GM18951 (cell line): Measurements from ENCODE around the gene DTNBP1.

Experiments used
- POLR2A ChIP-seq: IDR thresholded peaks from 4 replicates; pipeline ENCODE4 v1.6.1; 2011; ENCODE audit warnings: mild to moderate bottlenecking; ENCODE audit not compliant: insufficient read length, insufficient read depth; ENCODE audit errors: extremely low read depth
- in situ Hi-C: fragments of 300-500 bp; cut with MboI; formaldehyde crosslinking; loops from one replicate; pipeline ENCODE4 v1.12.0; 2022; ENCODE audit warnings: low sequenced_read_pairs, mixed read lengths, inconsistent platforms; ENCODE audit not compliant: unreplicated experiment

The DTNBP1 gene

DNA sequence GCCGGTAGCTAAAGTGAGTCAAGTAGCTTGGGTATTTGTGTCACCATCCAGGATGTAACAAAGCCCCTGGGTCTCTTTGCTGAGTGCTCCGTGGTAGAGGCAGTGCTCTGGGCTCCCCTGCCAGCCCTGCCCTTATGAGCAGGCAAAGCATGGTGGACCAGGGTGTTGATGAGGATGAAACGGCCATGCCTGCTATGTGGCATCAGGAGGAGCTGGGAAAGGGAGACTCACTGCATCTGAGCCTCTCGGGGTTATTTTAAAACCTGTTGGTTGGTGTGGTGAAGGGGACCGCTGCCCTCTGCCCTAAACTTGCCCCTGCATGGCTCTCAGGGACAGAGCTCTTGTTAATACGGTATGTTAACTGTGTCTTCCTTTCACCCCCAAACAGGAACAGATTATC lies 143.1 kb downstream of the DTNBP1 start:
- TF ChIP-seq POLR2A: no peak
- in situ Hi-C loops: loop anchor here (25.0 kb wide), 1 partner anchor 668 kb away; no protein-coding TSS in a partner anchor

DNA sequence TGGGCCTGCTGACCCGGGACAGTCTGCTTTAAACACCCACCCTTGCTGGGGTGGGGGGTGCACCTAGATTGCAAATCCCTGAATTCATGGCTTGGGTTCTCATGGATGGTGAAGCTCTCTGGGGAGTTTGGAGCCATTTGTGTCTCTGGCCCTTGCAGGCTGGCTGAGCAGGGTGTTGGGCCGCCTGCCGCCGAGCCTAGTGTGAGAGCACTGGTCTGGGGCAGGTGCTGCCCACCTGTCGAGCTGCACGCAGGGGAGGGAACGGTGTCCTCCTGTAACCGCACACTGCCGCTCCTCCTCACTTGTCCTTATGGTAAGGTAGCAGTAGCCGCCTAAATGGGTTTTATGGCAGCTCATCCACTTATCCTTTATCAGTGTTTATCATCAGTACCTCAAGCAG lies 143.9 kb downstream of the DTNBP1 start:
- TF ChIP-seq POLR2A: no peak
- in situ Hi-C loops: loop anchor here (25.0 kb wide), 1 partner anchor 668 kb away; no protein-coding TSS in a partner anchor

DNA sequence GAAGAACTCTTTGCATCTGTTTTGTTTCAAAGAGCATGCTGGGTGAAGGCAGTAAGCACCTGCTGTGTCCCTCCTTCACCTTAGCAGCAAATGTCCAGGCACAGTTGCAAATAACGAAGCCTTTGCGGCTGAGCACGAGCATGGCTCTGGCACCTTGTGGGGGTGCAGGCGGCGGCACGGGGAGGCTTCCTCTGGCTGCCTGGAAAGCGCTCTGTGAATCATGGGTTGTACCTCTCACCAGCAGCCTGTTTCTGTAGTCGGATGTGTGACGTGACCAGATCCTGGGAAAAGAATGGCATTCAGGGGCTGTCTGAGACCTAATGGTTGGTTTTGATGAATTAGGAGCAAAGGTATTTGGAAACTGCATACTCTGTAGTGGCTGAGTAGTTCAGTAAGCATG lies 144.8 kb downstream of the DTNBP1 start:
- no peak for TF ChIP-seq POLR2A
- in situ Hi-C loops: loop anchor here (25.0 kb wide), 1 partner anchor 669 kb away; no protein-coding TSS in a partner anchor

DNA sequence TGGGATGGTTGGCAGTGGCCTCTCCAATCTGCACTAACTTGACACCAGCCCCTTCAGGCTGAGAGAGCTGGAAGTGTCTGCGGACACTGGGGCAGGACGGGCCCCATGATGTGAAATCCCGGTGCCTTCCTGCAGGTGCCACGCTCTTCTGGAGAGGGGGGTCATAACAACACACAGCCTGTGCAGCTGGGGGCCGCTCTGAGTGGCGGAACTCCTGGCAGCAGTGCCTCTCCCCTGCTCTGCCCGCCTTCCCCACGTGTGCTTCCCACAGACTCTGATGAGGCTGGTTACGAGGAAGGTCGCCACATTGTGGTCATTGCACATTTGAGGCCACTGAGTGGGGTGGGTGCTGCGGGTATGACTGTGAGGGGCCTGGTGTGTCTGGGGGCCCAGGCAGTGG lies 145.2 kb downstream of the DTNBP1 start:
- TF ChIP-seq POLR2A: peak; percentile 9
- in situ Hi-C loops: loop anchor here (25.0 kb wide), 1 partner anchor 670 kb away; no protein-coding TSS in a partner anchor

DNA sequence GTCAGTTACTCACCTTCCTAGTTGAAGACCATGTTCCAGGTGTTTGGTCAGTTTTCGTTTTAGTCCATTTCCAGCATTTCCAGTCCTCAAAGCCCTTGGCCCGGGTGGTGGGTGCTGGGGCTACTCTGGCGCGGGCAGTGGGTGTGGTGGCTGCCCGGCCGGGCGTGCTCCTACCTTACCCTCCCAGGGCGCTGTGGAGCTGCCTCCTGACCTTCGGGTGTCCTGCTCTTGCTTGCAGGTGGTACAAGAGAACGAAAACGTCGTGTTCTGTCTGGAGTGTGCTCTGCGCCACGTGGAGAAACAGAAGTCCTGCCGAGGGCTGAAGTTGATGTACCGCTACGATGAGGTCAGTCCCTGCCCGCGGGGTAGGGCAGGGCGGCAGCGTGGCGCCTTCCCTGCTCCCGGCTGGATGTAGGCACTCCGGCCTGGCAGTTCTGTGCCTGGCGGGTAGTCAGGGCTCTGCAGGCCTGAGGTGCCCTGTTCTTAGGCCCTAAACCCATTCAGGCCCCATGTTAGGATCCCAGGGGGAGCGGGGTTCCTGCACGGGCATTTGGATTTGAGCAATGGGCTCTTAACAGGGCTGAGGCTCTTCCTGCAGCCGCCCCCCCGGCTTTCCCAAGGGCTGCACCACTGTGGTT lies 145.8 kb downstream of the DTNBP1 start:
- no peak for TF ChIP-seq POLR2A
- in situ Hi-C loops: loop anchor here (25.0 kb wide), 1 partner anchor 670 kb away; no protein-coding TSS in a partner anchor

DNA sequence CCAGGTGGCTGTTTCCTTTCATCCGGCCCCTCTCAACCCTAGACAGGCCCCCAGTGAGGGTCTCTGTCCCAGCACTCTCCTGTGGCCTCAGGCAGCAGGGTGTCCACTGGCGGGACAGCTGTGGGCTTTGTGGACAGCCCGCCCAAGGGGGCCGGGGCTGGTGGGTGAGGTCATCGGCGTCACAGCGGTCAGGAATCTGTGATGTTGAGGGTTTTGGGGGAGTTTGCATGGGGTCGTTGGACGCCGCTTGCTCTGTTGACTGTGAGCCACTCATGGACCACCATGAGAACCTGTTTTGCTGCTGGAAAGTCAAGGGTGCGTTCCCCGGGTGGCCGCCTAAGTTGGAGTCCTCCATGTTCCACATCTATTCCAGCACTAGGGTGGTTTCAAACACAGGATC lies 146.4 kb downstream of the DTNBP1 start:
- in situ Hi-C loops: loop anchor here (25.0 kb wide), 1 partner anchor 671 kb away; no protein-coding TSS in a partner anchor
- no peak for TF ChIP-seq POLR2A

DNA sequence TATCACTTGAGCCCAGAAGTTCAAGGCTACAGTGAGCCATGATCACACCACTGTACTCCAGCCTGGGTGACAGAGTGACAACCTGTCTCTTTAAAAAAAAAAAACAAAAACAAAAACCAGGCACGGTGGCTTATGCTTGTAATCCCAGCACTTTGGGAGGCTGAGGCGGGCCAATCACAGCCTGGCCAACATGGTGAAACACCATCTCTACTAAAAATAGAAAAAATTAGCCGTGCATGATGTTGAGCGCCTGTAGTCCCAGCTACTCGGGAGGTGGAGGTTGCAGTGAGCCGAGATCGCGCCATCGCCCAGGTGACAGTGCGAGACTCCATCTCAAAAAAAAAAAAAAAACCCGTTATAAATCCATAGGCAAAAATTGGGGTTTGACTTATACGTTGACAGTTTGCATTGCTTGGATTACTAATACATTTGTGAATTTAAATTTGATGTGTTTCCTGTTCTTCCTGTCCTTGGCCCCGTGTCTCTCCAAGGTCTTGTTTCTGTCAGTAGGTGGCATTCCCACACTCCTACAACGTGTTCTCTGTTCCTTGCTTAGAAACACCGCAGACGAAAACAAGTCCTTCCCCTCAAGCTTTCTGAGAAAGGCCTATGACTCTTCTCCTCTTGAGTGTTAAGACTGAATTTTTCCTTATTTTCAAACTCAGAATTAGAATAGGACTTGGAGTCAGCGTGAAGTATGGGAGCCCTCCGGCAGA lies 147.0 kb downstream of the DTNBP1 start:
- in situ Hi-C loops: loop anchor here (25.0 kb wide), 1 partner anchor 671 kb away; no protein-coding TSS in a partner anchor
- no peak for TF ChIP-seq POLR2A

DNA sequence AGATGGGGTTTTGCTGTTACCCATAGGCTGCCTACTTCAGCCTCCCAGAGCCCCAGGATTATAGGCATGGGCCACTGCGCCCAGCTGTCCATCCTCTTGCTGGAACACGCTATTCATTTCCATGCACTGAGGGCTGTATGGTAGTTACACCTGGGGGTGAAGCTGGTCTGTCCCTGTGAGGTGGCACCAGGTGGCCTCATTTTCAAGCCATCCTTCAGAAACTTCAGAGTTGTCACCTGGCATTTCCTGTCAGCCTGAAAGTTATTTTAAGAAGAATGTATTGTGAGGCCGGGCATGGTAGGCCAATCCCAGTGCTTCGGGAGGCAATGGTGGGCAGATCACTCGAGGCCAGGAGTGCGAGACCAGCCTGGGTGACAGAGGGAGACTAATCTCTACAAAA lies 147.6 kb downstream of the DTNBP1 start:
- in situ Hi-C loops: loop anchor here (25.0 kb wide), 1 partner anchor 672 kb away; no protein-coding TSS in a partner anchor
- TF ChIP-seq POLR2A: no peak

DNA sequence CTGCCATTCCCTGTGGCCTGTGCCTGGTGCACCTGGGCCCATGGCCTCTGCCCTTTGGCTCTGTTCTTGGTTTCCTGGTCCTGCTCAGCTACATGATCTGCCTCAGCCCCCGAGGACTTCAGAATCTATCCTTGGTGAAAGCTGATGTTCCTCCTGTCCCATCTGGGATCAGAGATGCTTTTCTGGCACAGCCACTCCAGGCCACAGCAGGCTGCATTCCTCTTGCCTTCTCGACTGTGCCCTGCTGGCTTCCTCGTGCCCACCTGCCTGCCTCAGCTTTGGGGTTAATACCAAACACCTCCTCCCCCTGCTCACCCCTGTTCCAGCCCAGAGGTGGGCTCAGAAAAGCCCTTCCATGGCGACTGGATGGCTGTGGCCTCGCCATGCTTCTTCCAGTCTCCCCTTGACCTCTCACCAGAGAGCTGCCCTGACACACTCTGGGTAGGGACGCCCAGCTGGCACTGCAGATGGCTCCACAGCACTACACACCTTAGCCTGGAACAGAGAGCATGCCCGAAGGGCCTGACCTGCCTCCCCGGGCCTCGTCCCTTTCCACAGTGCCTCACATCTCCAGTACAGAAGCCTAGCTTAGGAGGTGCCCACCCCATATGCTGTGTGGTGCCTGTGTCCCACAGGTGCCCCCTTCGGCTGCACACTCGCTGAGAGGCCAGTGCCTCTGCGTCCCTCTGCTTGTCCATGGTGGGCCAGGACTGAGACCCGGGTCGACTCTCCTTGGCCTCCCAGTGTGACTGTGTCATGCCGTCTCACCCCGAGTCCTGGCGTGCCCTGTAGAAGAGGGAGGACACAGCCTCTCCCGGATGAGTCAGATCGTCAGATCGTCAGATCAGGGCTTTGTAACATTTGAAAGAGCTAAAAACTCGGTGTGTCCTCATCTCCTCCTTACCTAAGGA lies 148.8 kb downstream of the DTNBP1 start:
- in situ Hi-C loops: loop anchor here (25.0 kb wide), 1 partner anchor 673 kb away; no protein-coding TSS in a partner anchor
- no peak for TF ChIP-seq POLR2A

DNA sequence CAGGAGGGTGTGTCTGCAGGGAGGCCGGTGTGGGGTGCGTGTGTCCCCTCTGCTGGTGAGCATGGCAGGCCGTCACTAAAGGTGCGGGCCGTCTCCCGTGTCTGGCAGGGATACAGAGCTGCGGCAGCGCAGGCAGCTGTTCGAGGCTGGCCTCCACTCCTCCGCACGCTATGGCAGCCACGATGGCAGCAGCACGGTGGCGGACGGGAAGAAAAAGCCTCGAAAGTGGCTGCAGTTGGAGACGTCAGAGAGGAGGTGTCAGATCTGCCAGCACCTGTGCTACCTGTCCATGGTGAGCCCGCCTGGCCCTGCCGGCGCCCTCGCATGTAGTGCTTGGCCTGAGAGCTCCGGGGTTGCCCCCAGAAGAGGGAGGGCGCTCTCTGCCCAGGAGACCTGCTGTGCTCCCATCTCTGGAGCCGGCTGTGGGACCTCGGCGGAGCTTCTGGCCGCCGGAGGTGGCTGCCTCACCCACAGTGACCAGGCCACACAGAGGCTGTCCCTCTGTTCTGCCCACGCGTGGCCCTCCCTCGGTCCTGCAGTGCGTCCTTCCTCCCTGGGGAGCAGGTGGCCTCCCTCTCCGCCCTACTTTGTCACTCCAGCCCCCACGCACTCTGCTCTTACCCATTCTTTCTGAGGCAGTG lies 149.6 kb downstream of the DTNBP1 start:
- in situ Hi-C loops: loop anchor here (25.0 kb wide), 1 partner anchor 674 kb away; no protein-coding TSS in a partner anchor
- no peak for TF ChIP-seq POLR2A

DNA sequence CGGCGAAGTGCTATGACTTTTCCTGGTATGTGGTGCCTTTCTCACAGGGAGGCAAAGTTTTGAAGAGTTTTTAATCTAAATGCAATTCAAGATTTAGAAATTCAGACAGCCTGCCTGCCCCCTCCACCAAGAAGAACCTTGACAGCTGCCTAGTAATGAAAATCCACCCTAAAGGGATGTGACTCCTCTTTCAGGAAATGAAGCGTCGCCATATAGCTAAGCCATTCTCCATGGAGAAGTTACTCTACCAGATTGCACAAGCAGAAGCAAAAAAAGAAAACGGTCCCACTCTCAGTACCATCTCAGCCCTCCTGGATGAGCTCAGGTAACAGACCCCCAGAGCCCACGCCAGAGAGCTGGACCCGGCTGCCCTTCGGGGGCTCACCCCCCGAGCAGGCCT lies 150.1 kb downstream of the DTNBP1 start:
- no peak for TF ChIP-seq POLR2A

DNA sequence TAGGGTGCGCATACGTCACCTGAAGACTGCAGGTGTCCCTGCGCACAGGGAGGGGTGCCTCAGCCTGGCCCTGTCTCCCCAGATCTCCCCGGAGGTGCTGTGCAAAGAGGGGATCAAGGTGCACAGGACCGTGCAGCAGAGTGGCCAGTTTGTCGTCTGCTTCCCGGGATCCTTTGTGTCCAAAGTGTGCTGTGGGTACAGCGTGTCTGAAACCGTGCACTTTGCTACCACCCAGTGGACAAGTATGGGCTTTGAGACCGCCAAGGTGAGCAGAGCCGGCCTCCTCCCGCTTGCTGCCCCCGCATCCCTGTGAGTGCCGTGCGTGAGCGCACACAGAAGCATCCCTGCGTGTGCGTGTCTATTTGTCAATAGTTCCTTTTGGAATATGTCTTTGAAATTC lies 150.7 kb downstream of the DTNBP1 start:
- in situ Hi-C loops: loop anchor here (25.0 kb wide), 1 partner anchor 675 kb away; no protein-coding TSS in a partner anchor
- TF ChIP-seq POLR2A: no peak

More for the DNA sequence above, 150.1 kb downstream of the DTNBP1 start:
- in situ Hi-C loops: loop anchor here (25.0 kb wide), 1 partner anchor 675 kb away; no protein-coding TSS in a partner anchor
